ENCODE data around the gene RAD51AP1.

Gene RAD51AP1

GRCh38 chr12:4545195-4545594 lies 6.5 kb downstream of the RAD51AP1 start:
- DNase-seq (ENCODE audit: low read depth in 2 of 2) = no peak

GRCh38 chr12:4552191-4552590 lies 13.5 kb downstream of the RAD51AP1 start:
- no peak for DNase-seq (ENCODE audit: low read depth in 2 of 2)

- no peak for DNase-seq (ENCODE audit: low read depth in 2 of 2)
Measured at GRCh38 chr12:4553943-4554342, 15.3 kb downstream of the RAD51AP1 start.

GRCh38 chr12:4555804-4556203 lies 17.1 kb downstream of the RAD51AP1 start:
- no peak for DNase-seq (ENCODE audit: low read depth in 2 of 2)

- no peak for DNase-seq (ENCODE audit: low read depth in 2 of 2)
Measured at GRCh38 chr12:4556735-4557530, 18.2 kb downstream of the RAD51AP1 start.

GRCh38 chr12:4557586-4557985 lies 18.9 kb downstream of the RAD51AP1 start:
- no peak for DNase-seq (ENCODE audit: low read depth in 2 of 2)

GRCh38 chr12:4558171-4558570 lies 19.5 kb downstream of the RAD51AP1 start:
- no peak for DNase-seq (ENCODE audit: low read depth in 2 of 2)

GRCh38 chr12:4562034-4562657 lies 23.5 kb downstream of the RAD51AP1 start, which contains the start of gene DYRK4:
Gene DYRK4 (plus strand): TSS chr12:4562208. CDS start chr12:4562246, 38 bp downstream.
- DNase-seq (ENCODE audit: low read depth in 2 of 2) = peak in 1 of 2 donors; percentile 2

- no peak for DNase-seq (ENCODE audit: low read depth in 2 of 2)
Measured at GRCh38 chr12:4563336-4563735, 24.6 kb downstream of the RAD51AP1 start.

GRCh38 chr12:4564818-4565217 lies 26.1 kb downstream of the RAD51AP1 start:
- no peak for DNase-seq (ENCODE audit: low read depth in 2 of 2)

GRCh38 chr12:4566474-4566873 lies 27.8 kb downstream of the RAD51AP1 start:
- DNase-seq (ENCODE audit: low read depth in 2 of 2) = no peak

- no peak for DNase-seq (ENCODE audit: low read depth in 2 of 2)
Measured at GRCh38 chr12:4567073-4567881, 28.6 kb downstream of the RAD51AP1 start.

GRCh38 chr12:4569261-4569660 lies 30.6 kb downstream of the RAD51AP1 start:
- DNase-seq (ENCODE audit: low read depth in 2 of 2) = no peak

- no peak for DNase-seq (ENCODE audit: low read depth in 2 of 2)
Measured at GRCh38 chr12:4572680-4573079, 34.0 kb downstream of the RAD51AP1 start.

- DNase-seq (ENCODE audit: low read depth in 2 of 2) = no peak
Measured at GRCh38 chr12:4579305-4580102, 40.8 kb downstream of the RAD51AP1 start.

- DNase-seq (ENCODE audit: low read depth in 2 of 2) = no peak
Measured at GRCh38 chr12:4580281-4580688, 41.6 kb downstream of the RAD51AP1 start.

GRCh38 chr12:4584281-4584680 lies 45.6 kb downstream of the RAD51AP1 start:
- DNase-seq (ENCODE audit: low read depth in 2 of 2) = no peak

- no peak for DNase-seq (ENCODE audit: low read depth in 2 of 2)
Measured at GRCh38 chr12:4584896-4585295, 46.2 kb downstream of the RAD51AP1 start.

GRCh38 chr12:4586500-4586899 lies 47.8 kb downstream of the RAD51AP1 start:
- DNase-seq (ENCODE audit: low read depth in 2 of 2) = no peak

- no peak for DNase-seq (ENCODE audit: low read depth in 2 of 2)
Measured at GRCh38 chr12:4587108-4587507, 48.4 kb downstream of the RAD51AP1 start.

GRCh38 chr12:4588916-4589315 lies 50.2 kb downstream of the RAD51AP1 start:
- DNase-seq (ENCODE audit: low read depth in 2 of 2) = no peak

- no peak for DNase-seq (ENCODE audit: low read depth in 2 of 2)
Measured at GRCh38 chr12:4589941-4590340, 51.3 kb downstream of the RAD51AP1 start.
